Right lung (tissue), 10 donors: ENCODE data around the gene CDKN2B-AS1. TPM values are rescaled to one million over a fixed set of nuclear protein-coding genes. Genes with fewer than 3 reads are reported as not detected.
"Not testable (repeated sequence)": the region's sequence is repeated elsewhere in the genome, so short reads cannot be mapped to it uniquely, and the experiment has no call there.

Experiments
- DNase-seq, 2 donors: peaks; one replicate each; pipeline ENCODE4 v3.0.0-alpha.2; 2013
- long read RNA-seq, 8 donors: transcript quantifications; one replicate each; lab custom pipeline, GENCODE V29; 2026
- polyA plus RNA-seq, 5 donors: library from polyadenylated mRNA; unstranded; fragments of 120-200 nt; gene quantifications; one replicate each; pipeline versions ENCODE4 v1.2.1 to v1.2.3, GENCODE V29; 2013; ENCODE audit warnings: inconsistent platforms in 1 of 5, low replicate concordance in 1 of 5; ENCODE audit not compliant: insufficient read length in 5 of 5, insufficient read depth in 1 of 5

Gene CDKN2B-AS1
- under 1 TPM in 4 of 5 donors, not detected in 1; 0.10 to 0.22 (median 0.20) TPM for polyA plus RNA-seq
- long read RNA-seq, donor 1, result 0 reads
- long read RNA-seq, donor 2, result 0 reads
- long read RNA-seq, donor 3, result 0 reads
- long read RNA-seq, donor 4, result 0 reads
- long read RNA-seq, donor 5, result 0 reads
- long read RNA-seq, donor 6, result 0 reads
- long read RNA-seq, donor 7, result 0 reads
- long read RNA-seq, donor 8, result 0 reads

GRCh38 chr9:21994556-21995005 is at the start of gene CDKN2B-AS1:
Gene CDKN2B-AS1 (plus strand): TSS chr9:21994791.
- DNase-seq, result peak in 1 of 2 donors; percentile 30

DNA sequence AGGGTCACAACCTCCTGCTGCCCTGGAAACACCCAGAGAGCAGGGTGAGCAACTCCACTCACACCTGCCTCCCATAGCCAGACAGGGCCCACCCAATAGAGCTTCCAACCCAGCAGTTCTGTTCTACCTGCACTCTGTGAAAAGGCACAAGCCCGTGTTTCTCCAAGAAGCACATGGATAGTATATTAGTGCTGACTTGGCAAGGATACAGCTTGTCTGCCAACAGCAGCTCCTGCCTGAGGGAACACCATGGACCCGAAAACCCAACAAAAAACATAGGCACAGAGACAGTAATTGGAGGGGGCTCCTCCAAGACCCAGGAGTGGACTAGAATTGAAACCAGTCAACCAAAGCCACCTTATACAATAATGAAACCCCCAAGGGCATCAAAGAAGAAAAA is 49.0 kb upstream of the CDKN2B-AS1 start:
- no peak for DNase-seq

DNA sequence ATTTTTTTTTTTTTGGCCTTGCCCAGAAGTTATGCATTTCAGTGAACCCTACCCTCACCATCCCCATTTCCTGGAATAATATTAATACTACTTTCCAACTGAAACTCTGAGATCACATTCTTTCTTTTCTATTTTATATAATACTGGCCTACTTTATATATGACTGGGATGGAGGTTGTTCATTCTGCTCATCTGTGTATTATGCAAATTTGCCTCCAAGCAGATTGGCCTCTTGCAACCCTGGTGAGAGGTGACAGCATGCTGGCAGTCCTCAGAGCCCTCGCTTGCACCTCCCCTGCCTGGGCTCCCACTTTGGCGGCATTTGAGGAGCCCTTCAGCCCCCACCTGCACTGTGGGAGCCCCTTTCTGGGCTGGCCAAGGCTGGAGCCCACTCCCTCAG is 35.8 kb upstream of the CDKN2B-AS1 start:
- no peak for DNase-seq

- not testable (repeated sequence) for DNase-seq
Observed at GRCh38 chr9:21959268-21959667, 35.3 kb upstream of the CDKN2B-AS1 start.

DNA sequence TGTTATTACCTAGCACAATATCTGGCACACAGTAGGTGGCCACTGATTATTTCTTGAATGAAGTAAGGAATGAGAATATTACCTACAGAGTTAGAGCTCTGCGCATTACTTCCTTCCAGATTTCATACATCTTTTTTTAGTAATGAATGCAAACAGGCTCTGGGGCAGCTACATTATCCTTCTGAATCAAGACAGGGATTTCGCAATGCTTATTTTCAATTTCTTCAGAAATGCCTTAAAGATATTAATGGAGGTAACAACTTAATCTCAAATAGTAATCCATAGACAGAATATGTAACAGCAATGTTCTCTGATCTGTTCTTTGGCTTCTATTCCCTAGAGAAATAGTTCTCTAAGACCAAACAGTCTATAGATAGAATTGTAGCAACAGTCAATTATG is 33.0 kb upstream of the CDKN2B-AS1 start:
- no peak for DNase-seq

- DNase-seq, result no peak
Observed at GRCh38 chr9:21964925-21965385, 29.6 kb upstream of the CDKN2B-AS1 start.

DNA sequence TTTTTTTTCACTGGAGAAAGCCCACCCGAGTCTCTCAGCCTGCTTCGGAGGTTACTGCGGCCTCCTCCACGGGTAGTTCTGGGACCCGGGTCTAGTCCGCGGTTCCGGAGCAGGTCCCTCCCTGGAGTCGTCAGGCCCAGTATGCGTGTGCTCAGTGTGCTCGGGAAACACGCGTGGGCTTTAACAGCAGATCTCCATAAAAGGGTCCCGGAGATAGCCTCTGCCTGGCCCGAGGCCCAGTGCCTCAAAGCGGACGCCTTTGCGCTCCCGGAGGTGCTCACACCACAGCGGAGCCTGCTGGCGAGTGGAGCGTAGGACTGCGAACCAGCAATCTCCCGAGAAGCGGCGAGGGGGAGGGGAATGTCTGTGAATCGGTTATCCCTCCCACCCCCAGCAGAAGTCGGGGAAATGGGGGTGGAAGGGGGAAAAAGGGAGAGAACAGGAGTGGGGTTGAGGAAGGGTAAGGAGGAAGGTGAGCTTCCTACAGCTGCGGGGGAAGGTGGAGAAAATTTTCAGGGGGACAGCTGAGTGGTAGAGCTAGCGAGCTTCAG is 29.1 kb upstream of the CDKN2B-AS1 start:
- DNase-seq, result no peak

DNA sequence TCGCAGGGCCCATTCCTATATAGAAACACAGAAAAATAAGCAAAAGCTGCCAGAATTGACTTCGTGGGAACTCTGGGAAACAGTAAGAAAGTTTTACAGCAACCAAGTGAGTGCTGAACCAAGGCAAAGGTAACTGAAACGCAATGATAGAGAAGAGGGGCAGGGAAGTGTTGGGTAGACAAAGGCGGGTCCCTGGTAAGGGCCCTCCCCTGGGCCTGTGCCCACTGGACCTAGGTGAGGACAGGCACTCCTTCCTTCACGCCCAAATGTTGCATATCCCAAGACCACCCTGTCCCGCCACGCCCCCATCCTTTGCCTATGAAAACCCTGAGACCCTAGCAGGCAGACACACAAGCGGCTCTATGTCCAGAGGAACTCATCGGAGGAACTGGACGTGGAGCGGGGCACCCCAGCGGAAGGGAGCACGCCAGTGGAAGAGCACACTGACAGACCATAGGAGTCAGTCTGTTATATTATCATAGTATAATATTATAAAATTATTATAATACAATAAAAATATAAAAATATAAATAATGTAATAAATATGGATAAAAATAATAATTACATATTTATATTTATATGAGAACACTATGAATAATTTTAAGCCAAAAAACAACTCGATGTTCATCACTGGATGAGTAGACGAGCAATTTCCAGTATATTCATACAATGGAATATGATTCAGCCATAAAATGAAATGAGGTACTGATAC is 28.3 kb upstream of the CDKN2B-AS1 start:
- DNase-seq, result no peak

GRCh38 chr9:21967169-21967568 is 27.4 kb upstream of the CDKN2B-AS1 start:
- DNase-seq, result no peak

DNA sequence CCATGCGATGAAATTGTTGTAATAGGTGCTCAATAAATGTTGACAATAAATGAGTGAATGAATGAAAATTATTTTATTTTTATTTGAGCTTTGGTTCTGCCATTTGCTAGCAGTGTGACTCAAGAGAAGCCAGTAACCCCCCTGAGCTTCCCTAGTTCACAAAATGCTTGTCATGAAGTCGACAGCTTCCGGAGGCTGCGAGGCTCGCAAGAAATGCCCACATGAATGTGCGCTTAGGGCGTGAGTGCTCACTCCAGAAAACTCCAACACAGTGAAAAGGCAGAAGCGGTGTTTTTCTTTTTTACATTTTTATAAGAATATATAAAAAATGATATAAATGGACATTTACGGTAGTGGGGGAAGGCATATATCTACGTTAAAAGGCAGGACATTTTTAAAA is 26.9 kb upstream of the CDKN2B-AS1 start:
- DNase-seq, result no peak

- DNase-seq, result no peak
Observed at GRCh38 chr9:21968331-21969010, 26.1 kb upstream of the CDKN2B-AS1 start.

- no peak for DNase-seq
Observed at GRCh38 chr9:21969011-21969940, 25.3 kb upstream of the CDKN2B-AS1 start.

GRCh38 chr9:21969951-21970799 is 24.4 kb upstream of the CDKN2B-AS1 start:
- DNase-seq, result no peak

DNA sequence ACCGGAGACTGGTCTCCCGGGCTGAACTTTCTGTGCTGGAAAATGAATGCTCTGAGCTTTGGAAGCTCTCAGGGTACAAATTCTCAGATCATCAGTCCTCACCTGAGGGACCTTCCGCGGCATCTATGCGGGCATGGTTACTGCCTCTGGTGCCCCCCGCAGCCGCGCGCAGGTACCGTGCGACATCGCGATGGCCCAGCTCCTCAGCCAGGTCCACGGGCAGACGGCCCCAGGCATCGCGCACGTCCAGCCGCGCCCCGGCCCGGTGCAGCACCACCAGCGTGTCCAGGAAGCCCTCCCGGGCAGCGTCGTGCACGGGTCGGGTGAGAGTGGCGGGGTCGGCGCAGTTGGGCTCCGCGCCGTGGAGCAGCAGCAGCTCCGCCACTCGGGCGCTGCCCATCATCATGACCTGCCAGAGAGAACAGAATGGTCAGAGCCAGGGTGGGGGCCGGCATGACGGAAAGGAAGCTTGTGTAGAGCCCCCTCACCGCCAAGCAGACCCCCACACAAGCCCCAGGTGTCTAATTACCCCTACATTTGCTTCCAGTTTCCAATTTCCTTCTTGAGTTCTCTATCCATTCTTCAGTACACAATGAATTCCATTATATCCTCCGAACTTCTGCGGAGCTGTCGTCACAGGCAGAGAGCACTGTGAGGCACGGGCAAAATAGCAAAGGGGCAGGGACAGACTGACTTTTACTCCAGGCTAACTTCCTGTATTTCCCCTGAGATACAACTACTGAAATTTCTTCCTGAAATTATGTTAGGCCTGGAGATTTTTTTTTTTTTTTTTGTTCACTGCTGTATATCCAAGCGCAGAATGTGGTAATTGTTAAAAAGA is 23.6 kb upstream of the CDKN2B-AS1 start:
- DNase-seq, result no peak

DNA sequence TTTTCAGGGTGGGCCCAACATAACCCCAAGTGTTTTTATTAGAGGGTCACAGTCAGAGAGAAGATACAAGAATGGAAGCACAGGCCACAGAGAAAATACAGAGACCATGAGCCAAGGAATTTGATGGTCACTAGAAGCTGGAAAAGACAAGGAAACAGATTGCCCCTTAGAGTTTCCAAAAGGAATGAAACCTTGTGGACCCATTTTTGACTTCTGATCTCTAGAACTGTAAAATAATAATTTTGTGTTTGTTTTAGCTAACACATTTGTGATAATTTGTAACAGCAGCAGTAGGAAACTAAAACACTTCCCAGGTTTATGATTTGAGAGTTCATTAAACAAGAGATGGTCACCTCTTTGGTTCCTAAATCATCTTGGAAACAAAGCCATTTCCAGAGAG is 22.2 kb upstream of the CDKN2B-AS1 start:
- DNase-seq, result no peak

DNA sequence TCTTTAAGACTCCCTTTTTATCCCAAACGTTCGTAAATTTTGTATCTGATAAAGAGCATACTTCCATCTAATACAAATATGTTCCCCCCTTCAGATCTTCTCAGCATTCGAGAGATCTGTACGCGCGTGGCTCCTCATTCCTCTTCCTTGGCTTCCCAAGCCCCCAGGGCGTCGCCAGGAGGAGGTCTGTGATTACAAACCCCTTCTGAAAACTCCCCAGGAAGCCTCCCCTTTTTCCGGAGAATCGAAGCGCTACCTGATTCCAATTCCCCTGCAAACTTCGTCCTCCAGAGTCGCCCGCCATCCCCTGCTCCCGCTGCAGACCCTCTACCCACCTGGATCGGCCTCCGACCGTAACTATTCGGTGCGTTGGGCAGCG is 20.3 kb upstream of the CDKN2B-AS1 start:
- no peak for DNase-seq

DNA sequence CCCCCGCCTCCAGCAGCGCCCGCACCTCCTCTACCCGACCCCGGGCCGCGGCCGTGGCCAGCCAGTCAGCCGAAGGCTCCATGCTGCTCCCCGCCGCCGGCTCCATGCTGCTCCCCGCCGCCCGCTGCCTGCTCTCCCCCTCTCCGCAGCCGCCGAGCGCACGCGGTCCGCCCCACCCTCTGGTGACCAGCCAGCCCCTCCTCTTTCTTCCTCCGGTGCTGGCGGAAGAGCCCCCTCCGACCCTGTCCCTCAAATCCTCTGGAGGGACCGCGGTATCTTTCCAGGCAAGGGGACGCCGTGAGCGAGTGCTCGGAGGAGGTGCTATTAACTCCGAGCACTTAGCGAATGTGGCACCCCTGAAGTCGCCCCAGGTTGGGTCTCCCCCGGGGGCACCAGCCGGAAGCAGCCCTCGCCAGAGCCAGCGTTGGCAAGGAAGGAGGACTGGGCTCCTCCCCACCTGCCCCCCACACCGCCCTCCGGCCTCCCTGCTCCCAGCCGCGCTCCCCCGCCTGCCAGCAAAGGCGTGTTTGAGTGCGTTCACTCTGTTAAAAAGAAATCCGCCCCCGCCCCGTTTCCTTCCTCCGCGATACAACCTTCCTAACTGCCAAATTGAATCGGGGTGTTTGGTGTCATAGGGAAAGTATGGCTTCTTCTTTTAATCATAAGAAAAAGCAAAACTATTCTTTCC is 19.7 kb upstream of the CDKN2B-AS1 start:
- DNase-seq, result no peak

GRCh38 chr9:21976334-21976875 is 18.2 kb upstream of the CDKN2B-AS1 start:
- DNase-seq, result no peak

- no peak for DNase-seq
Observed at GRCh38 chr9:21982391-21982790, 12.2 kb upstream of the CDKN2B-AS1 start.
